CD4-positive, alpha-beta T cell treated with Interleukin-12 subunit alpha and Interleukin-12 subunit beta, for 1 hour (primary cell): ENCODE results near the gene HID1.

Experiments
- DNase-seq: peaks from one replicate; pipeline ENCODE4 v3.0.0-alpha.2; 2020

The HID1 gene

GRCh38 chr17:74964988-74965622, 7.5 kb downstream of the HID1 start:
- no peak for DNase-seq

- no peak for DNase-seq
These were observed 8.3 kb downstream of the HID1 start for GRCh38 chr17:74964246-74964761.

- no peak for DNase-seq
These were observed 8.9 kb downstream of the HID1 start for GRCh38 chr17:74963656-74964055.

GRCh38 chr17:74962622-74963394, 9.8 kb downstream of the HID1 start:
- no peak for DNase-seq

GRCh38 chr17:74961657-74962350, 10.8 kb downstream of the HID1 start:
- DNase-seq, result peak; percentile 84

GRCh38 chr17:74960570-74961342, 11.8 kb downstream of the HID1 start:
- peak; percentile 55 for DNase-seq

- no peak for DNase-seq
These were observed 12.6 kb downstream of the HID1 start for GRCh38 chr17:74959826-74960515.

- DNase-seq, result peak; percentile 76
These were observed 14.4 kb downstream of the HID1 start for GRCh38 chr17:74957935-74958740.

- DNase-seq, result no peak
These were observed 16.5 kb downstream of the HID1 start for GRCh38 chr17:74956093-74956492.

- DNase-seq, result no peak
These were observed 17.7 kb downstream of the HID1 start for GRCh38 chr17:74954665-74955421.

GRCh38 chr17:74954115-74954514, 18.4 kb downstream of the HID1 start:
- DNase-seq, result no peak

- DNase-seq, result no peak
These were observed 19.3 kb downstream of the HID1 start for GRCh38 chr17:74953134-74953687.

GRCh38 chr17:74952431-74953133, 20.0 kb downstream of the HID1 start:
- DNase-seq, result no peak

- DNase-seq, result no peak
These were observed 20.7 kb downstream of the HID1 start for GRCh38 chr17:74951680-74952421.

GRCh38 chr17:74951065-74951464, 21.5 kb downstream of the HID1 start:
- no peak for DNase-seq

GRCh38 chr17:74950207-74950606, 22.4 kb downstream of the HID1 start:
- no peak for DNase-seq

GRCh38 chr17:74949455-74950115, 23.0 kb downstream of the HID1 start:
- no peak for DNase-seq

GRCh38 chr17:74947041-74947754, 25.4 kb downstream of the HID1 start:
- DNase-seq, result no peak
